ENCODE results near the gene ISLR. TPM values are rescaled to one million over a fixed set of nuclear protein-coding genes. Genes with fewer than 3 reads are reported as not detected.

ISLR gene
- total RNA-seq, 1 experiment from 2014 or later: not detected

GRCh38 chr15:74203914-74204431, 30.5 kb downstream of the ISLR start:
- in situ Hi-C loops (cut with HindIII; ENCODE audit: low pct_unique_long_range_greater_than_20kb, low sequenced_read_pairs): no loop called here
- peak; percentile 62 for DNase-seq (ENCODE audit: low read depth)

- in situ Hi-C loops (cut with HindIII; ENCODE audit: low pct_unique_long_range_greater_than_20kb, low sequenced_read_pairs): no loop called here
Measured at GRCh38 chr15:74205582-74205947, 32.1 kb downstream of the ISLR start.

GRCh38 chr15:74206801-74207281, 33.3 kb downstream of the ISLR start:
- peak; percentile 94 for DNase-seq (ENCODE audit: low read depth)
- in situ Hi-C loops (cut with HindIII; ENCODE audit: low pct_unique_long_range_greater_than_20kb, low sequenced_read_pairs): no loop called here

More at GRCh38 chr15:74205582-74205947, 32.1 kb downstream of the ISLR start:
- no peak for DNase-seq (ENCODE audit: low read depth)

- in situ Hi-C loops (cut with HindIII; ENCODE audit: low pct_unique_long_range_greater_than_20kb, low sequenced_read_pairs): no loop called here
- DNase-seq (ENCODE audit: low read depth): no peak
Measured at GRCh38 chr15:74207652-74208440, 34.3 kb downstream of the ISLR start.

GRCh38 chr15:74208496-74208895, 35.0 kb downstream of the ISLR start:
- DNase-seq (ENCODE audit: low read depth): no peak
- in situ Hi-C loops (cut with HindIII; ENCODE audit: low pct_unique_long_range_greater_than_20kb, low sequenced_read_pairs): no loop called here

- in situ Hi-C loops (cut with HindIII; ENCODE audit: low pct_unique_long_range_greater_than_20kb, low sequenced_read_pairs): no loop called here
Measured at GRCh38 chr15:74208901-74209559, 35.5 kb downstream of the ISLR start.

GRCh38 chr15:74209560-74209958, 36.0 kb downstream of the ISLR start:
- in situ Hi-C loops (cut with HindIII; ENCODE audit: low pct_unique_long_range_greater_than_20kb, low sequenced_read_pairs): no loop called here
- no peak for DNase-seq (ENCODE audit: low read depth)

More at GRCh38 chr15:74208901-74209559, 35.5 kb downstream of the ISLR start:
- peak; percentile 45 for DNase-seq (ENCODE audit: low read depth)

- in situ Hi-C loops (cut with HindIII; ENCODE audit: low pct_unique_long_range_greater_than_20kb, low sequenced_read_pairs): no loop called here
- DNase-seq (ENCODE audit: low read depth): peak; percentile 85
Measured at GRCh38 chr15:74209997-74210671, 36.6 kb downstream of the ISLR start.

- in situ Hi-C loops (cut with HindIII; ENCODE audit: low pct_unique_long_range_greater_than_20kb, low sequenced_read_pairs): no loop called here
Measured at GRCh38 chr15:74210729-74211128, 37.2 kb downstream of the ISLR start.

GRCh38 chr15:74211656-74212055, 38.1 kb downstream of the ISLR start:
- in situ Hi-C loops (cut with HindIII; ENCODE audit: low pct_unique_long_range_greater_than_20kb, low sequenced_read_pairs): no loop called here
- no peak for DNase-seq (ENCODE audit: low read depth)

More at GRCh38 chr15:74210729-74211128, 37.2 kb downstream of the ISLR start:
- DNase-seq (ENCODE audit: low read depth): no peak

GRCh38 chr15:74212494-74212893, 39.0 kb downstream of the ISLR start:
- DNase-seq (ENCODE audit: low read depth): no peak
- in situ Hi-C loops (cut with HindIII; ENCODE audit: low pct_unique_long_range_greater_than_20kb, low sequenced_read_pairs): no loop called here

GRCh38 chr15:74213858-74214284, 40.4 kb downstream of the ISLR start:
- no peak for DNase-seq (ENCODE audit: low read depth)
- in situ Hi-C loops (cut with HindIII; ENCODE audit: low pct_unique_long_range_greater_than_20kb, low sequenced_read_pairs): no loop called here

- DNase-seq (ENCODE audit: low read depth): no peak
- in situ Hi-C loops (cut with HindIII; ENCODE audit: low pct_unique_long_range_greater_than_20kb, low sequenced_read_pairs): no loop called here
Measured at GRCh38 chr15:74214324-74215021, 41.0 kb downstream of the ISLR start.

GRCh38 chr15:74215958-74216357, 42.4 kb downstream of the ISLR start:
- no peak for DNase-seq (ENCODE audit: low read depth)
- in situ Hi-C loops (cut with HindIII; ENCODE audit: low pct_unique_long_range_greater_than_20kb, low sequenced_read_pairs): no loop called here

- in situ Hi-C loops (cut with HindIII; ENCODE audit: low pct_unique_long_range_greater_than_20kb, low sequenced_read_pairs): no loop called here
- DNase-seq (ENCODE audit: low read depth): no peak
Measured at GRCh38 chr15:74216949-74217348, 43.4 kb downstream of the ISLR start.

- no peak for DNase-seq (ENCODE audit: low read depth)
- in situ Hi-C loops (cut with HindIII; ENCODE audit: low pct_unique_long_range_greater_than_20kb, low sequenced_read_pairs): no loop called here
Measured at GRCh38 chr15:74217907-74218885, 44.7 kb downstream of the ISLR start.
